Stimulated activated CD4-positive, alpha-beta T cell treated with anti-CD3 and anti-CD28 coated beads, TNF-alpha, amount 100 ng/mL, for 24 hours (primary cell): Measurements from ENCODE around the gene ZBED1.
"Not testable (repeated sequence)": the region's sequence is repeated elsewhere in the genome, so short reads cannot be mapped to it uniquely, and the experiment has no call there.

ENCODE experiments used
- DNase-seq, 3 experiments: peaks; one replicate each; pipeline ENCODE4 v3.0.0-alpha.2; 2020; ENCODE audit warnings: low read depth in 3 of 3

Gene ZBED1

GRCh38 chrX:2474963-2475726 is 25.6 kb downstream of the ZBED1 start:
- no peak for DNase-seq

DNA sequence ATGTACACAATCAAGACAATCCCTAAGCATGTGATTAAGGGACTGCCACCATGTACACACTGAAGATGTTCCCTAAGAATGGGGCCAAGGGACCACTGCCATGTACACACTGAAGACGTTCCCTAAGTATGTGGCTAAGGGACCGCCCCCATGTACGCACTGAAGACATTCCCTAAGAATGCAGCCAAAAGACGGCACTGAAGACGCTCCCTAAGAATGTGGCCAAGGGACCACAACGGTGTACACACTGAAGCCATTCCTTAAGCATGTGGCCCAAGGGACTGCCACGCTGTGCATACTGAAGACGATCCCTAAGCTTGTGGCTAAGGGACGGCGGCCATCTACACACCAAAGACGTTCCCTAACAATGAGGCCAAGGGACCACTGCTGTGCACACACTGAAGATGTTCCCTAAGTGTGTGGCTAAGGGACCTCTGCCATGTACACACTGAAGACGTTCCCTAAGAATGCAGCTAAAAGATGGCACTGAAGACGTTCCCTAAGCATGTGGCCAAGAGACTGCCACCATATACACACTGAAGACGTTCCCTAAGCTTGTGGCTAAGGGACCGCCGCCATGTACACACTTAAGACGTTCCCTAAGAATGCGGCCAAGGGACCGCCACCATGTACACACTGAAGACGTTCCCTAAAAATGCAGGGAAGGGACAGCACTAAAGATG is 26.4 kb downstream of the ZBED1 start:
- DNase-seq = no peak

- DNase-seq = not testable (repeated sequence)
Measured at GRCh38 chrX:2473064-2473463, 27.7 kb downstream of the ZBED1 start.

GRCh38 chrX:2471641-2472040 is 29.1 kb downstream of the ZBED1 start:
- DNase-seq = no peak

DNA sequence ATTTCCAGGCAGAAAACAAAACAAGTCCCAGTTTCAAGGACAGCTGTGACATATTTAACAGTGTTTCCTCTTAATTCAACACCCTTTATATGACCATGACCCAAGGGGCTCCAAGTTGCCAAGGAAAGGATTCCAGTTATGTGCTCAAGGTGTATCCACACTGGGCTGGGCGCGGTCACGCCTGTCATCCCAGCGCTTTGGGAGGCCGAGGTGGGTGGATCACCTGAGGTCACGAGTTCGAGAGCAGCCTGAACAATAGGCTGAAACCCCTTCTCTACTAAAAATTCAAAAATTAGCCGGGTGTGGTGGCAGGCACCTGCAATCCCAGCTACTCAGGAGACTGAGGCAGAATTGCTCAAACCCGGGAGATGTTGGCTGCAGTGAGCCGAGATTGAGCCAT is 29.6 kb downstream of the ZBED1 start:
- DNase-seq = not testable (repeated sequence)

GRCh38 chrX:2469852-2470251 is 30.9 kb downstream of the ZBED1 start:
- DNase-seq = not testable (repeated sequence)

GRCh38 chrX:2469196-2469685 is 31.5 kb downstream of the ZBED1 start:
- DNase-seq = no peak

DNA sequence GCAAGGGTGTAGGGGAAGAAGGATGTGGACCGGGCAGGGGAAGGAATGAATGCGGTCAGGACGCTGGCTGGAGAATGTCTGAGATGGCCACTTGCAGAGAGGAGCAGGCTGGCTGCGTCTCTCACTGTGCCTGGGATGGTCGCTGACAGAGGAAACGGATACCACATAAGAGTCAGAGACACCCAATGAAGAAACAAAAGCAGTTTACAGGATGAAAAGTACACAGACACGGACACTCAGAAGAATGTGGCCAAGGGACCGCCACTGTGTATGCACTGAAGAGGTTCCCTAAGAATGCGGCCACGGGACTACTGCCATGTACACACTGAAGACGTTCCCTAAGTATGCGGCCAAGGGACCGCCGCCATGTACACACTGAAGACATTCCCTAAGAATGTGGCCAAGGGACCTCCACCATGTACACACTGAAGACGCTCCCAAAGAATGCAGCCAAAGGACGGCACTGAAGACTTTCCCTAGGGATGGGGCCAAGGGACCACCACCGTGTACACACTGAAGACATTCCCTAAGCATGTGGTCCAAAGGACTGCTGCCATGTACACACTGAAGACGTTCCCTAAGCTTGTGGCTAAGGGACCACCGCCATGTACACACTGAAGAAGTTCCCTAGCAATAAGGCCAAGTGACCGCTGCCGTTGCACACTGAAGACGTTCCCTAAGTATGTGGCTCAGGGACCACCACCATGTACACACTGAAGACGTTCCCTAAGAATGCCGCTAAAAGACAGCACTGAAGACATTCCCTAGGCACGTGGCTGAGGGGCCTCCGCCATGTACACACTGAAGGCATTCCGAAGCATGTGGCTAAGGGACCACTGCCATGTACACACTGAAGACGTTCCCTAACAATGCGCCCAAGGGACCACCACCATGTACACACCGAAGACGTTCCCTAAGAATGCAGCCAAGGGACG is 32.2 kb downstream of the ZBED1 start:
- DNase-seq = no peak

- DNase-seq = no peak
Measured at GRCh38 chrX:2466876-2467656, 33.7 kb downstream of the ZBED1 start.

DNA sequence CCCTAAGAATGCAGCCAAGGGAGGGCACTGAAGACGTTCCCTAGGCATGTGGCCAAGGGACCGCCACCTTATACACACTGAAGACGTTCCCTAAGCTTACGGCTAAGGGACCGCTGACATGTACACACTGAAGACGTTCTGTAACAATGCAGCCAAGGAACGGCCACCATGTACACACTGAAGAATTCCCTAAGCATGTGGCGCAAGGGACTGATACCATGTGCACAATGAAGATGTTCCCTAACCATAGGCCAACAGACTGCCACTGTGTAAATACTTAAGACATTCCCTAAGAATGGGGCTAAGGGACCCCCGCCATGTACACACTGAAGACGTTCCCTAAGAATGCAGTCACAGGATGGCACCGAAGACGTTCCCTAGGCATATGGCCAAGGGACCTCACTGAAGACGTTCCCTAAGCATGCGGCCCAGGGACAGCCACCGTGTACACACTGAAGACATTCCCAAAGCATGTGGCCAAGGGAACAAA is 36.1 kb downstream of the ZBED1 start:
- no peak for DNase-seq

DNA sequence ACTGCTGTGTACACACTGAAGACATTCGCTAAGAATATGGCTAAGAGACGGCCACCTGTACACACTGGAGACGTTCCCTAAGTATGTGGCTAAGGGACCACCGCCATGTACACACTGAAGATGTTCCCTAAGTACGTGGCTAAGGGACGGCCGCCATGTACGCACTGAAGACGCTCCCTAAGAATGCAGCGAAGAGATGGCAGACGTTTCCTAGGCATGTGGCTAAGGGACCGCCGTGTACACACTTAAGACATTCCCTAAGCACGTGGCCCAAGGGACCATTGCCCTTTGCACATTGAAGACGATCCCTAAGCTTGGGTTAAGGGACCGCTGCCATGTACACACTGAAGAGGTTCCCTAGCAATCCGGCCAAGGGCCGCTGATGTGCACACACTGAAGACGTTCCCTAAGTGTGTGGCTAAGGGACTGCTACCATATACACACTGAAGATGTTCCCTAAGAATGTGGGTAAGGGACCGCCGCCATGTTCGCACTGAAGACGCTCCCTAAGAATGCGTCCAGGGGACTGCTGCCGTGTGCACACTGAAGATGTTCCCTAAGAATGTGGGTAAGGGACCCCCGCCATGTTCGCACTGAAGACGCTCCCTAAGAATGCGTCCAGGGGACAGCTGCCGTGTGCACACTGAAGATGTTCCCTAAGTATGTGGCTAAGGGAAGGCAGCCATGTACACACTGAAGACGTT is 36.7 kb downstream of the ZBED1 start:
- DNase-seq = no peak

DNA sequence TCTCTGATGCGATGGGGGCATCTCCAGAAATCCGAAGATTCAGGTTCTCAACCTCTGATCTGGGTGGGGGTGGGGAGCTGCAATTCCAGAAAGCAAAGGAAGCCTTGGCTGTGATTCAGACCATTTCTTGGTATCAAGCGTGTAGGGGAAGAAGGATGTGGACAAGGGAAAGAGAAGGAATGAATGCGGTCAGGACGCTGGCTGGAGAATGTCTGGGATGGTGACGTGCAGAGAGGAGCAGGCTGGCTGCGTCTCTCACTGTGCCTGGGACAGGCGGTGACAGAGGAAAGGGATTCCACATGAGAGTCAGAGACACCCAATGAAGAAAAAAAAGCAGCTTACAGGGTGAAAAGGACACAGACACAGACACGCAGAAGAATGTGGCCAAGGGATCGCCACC is 37.3 kb downstream of the ZBED1 start:
- not testable (repeated sequence) for DNase-seq

DNA sequence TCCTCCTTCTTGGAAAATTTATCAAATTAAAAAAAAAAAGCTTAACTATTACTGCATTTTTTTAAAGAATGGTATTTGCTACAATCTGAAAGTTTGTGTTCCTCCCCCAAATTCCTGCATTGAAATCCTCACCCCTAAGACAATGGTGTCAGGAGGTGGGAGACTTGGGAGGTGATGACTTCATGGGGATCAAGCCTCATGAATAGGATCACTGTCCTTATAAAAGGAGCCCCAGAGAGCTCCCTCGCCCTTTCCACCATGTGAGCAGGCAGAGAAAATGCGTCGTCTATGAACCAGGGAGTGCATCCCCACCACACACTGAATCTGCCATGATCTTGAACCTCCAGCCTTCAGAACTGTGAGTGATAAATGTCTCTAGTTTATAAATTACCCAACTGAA is 38.0 kb downstream of the ZBED1 start:
- DNase-seq = no peak

GRCh38 chrX:2462074-2462473 is 38.7 kb downstream of the ZBED1 start:
- DNase-seq = no peak

- no peak for DNase-seq
Measured at GRCh38 chrX:2461711-2462016, 39.1 kb downstream of the ZBED1 start.

DNA sequence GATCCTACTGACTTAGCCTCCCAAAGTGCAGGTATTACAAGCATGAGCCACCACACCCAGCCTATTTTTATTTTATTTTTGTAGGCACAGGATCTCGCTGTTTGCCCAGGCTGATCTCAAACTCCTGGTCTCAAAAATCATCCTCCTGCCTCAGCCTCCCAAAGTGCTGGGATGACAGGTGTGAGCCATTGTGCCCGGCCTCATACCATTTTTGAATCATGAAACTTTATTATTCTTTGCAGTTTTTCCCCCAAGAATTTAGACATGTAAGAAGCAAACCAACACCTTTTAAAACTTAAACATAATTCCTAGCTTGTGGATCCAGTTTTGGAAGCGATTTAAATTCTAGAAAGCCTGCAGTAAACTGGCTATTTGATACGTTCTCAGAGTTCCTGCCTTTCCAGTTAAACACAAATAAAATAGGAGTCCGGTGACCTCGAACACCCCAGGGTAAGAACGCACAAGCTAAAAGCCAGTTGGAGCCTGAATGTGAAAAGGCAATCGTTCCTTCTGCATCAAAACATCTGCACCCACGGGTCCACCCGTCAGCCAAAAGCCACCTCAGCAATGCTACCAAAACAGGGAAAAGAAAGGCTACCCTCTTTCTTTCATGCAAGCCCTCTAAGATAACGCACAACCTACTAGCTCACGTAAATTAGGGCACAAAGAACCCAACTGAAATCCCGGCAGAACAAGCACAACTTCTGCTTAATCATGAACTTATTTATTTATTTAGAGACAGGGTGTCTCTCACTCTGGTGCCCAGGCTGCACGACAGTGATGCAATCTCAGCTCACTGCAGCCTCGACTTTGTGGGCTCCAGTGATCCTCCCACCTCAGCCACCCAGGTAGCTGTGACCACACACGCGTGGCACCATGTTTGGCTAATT is 39.7 kb downstream of the ZBED1 start:
- DNase-seq = not testable (repeated sequence)

DNA sequence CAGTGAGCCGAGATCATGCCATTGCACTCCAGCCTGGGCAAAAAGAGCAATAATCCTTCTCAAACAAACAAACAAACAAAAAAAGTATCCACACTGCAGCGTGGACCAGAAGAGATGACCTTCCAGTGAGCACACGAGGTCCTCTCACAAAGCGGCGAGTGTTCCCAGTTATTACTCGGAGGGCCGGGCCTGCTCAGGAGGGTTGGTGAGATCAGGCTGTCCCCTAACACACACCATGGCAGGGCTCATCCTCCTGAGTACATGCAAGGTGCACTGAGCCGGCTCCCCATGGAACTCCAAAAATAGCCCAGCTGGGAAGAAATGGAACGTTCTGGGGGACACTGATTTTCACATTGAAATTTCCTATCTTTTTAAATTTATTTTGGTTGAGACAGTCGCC is 40.7 kb downstream of the ZBED1 start:
- DNase-seq = not testable (repeated sequence)

DNA sequence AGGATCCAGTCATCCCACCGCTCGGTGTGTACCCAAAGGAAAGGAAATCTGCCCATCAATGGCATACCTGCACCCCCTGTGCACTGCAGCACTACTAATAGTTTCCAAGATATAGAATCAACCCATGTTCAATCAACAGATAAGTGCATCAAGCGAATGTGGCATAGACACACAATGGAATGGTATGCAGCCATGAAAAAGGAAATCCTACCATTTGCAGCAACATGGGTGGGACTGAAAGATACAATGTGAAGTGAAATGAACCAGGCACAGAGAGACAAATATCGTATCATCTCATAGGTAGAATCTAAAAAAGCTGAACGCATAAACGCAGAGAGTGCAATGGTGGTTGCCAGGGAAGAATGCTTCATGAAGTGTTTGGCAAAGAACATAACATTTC is 42.5 kb downstream of the ZBED1 start:
- no peak for DNase-seq

DNA sequence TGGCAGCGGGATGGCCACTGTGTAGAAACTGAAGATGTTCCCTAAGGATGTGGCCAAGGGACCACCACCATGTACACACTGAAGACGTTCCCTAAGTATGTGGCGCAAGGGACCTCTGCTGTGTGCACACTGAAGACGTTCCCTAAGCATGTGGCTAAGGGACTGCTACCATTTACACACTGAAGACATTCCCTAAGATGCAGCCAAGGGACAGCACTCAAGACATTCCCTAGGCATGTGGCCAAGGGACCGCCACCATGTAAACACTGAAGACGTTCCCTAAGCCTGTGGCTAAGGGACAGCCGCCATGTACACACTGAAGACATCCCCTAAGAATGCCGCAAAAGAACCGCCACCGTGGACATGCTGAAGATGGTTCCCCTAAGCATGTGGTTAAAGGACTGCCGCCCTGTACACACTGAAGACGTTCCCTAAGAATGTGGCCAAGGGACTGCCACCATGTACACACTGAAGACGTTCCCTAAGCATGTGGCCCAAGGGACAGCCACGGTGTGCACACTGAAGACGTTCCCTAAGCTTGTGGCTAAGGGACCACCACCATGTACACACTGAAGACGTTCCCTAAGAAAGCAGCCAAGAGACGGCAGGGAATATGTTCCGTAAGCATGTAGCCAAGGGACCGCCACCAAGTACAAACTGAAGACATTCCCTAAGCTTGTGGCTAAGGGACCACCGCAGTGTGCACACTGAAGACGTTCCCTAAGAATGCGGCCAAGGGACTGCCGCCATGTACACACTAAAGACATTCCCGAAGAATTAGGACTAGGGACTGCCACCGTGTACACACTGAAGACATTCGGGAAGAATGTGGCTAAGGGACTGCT is 43.3 kb downstream of the ZBED1 start:
- no peak for DNase-seq
